ENCODE data around the gene LEPR. TPM values are rescaled to one million over a fixed set of nuclear protein-coding genes. Genes with fewer than 3 reads are reported as not detected.

Gene LEPR
- total RNA-seq, 1 donor from 2014 or later, result 9.7 TPM

DNA sequence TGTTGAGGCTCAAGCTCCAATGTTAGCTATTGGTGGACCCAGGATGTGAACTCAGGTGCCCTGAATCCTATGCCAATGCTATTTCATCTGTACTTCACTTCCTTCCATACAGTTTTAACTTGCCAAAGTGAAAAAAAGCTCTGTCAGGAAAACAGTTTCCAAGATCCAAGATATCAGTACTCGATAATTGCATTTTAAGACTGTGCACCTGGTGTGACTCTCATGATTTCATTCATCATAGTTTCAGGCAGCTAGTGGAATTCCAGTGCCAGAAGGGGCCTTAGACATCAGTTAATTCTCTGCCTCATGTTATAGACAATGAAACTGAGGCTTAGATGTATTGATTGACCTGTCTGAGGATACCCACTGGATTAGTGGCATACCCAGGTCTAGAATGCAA is 26.5 kb upstream of the LEPR start:
- Histone ChIP-seq H3K4me3 (no peak overlapping the region), H3K9me3 (no peaks in the 10 kb centered on the region), H3K27me3 (no peaks in the 10 kb centered on the region), H3K4me1 (no peaks in the 10 kb centered on the region), H3K36me3 (peaks cover 3 to 5% of the 10 kb centered on the region in 2 donors), H3K27ac (no peak overlapping the region)
- no peak for DNase-seq (ENCODE audit: low spot score in 2 of 2)
- intact Hi-C loops (cut with DNase I), result no loop called here
- TF ChIP-seq, protein P1, sequence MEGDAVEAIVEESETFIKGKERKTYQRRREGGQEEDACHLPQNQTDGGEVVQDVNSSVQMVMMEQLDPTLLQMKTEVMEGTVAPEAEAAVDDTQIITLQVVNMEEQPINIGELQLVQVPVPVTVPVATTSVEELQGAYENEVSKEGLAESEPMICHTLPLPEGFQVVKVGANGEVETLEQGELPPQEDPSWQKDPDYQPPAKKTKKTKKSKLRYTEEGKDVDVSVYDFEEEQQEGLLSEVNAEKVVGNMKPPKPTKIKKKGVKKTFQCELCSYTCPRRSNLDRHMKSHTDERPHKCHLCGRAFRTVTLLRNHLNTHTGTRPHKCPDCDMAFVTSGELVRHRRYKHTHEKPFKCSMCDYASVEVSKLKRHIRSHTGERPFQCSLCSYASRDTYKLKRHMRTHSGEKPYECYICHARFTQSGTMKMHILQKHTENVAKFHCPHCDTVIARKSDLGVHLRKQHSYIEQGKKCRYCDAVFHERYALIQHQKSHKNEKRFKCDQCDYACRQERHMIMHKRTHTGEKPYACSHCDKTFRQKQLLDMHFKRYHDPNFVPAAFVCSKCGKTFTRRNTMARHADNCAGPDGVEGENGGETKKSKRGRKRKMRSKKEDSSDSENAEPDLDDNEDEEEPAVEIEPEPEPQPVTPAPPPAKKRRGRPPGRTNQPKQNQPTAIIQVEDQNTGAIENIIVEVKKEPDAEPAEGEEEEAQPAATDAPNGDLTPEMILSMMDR (IDR thresholded peaks at IDR 0.05), result no peak

DNA sequence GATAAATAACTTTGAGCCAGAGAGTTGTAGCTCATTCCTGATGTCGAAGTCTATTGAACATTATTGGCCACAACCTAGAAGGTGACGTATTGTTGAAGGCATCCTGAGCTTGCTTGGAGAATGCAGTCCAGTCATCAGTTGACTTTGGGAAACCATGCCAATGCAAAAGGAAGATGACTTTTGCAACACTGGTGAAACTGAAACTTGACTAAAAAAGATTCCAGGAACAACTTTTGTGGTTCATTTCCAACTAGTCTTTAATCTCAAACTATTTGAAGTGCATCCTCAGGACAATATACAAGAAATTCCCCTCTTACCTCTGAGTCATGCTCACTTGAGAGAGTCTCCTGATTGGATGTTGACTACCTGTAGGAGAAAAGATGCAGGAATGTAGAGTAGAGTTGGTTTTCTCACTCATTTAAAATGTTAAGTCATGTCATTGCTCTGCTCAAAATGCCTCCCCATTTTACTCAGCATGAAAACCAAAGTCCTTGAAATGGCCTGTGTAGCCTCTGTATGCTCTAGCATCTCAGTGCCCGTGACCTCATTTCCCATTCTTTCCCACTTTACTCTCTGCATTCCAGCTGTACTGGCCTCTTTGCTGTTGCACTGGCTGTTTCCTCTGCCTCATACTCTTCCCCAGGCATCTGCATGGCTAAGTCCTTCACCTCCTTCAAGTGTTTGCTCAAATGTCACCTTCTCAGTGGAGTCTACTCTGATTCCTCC is 24.4 kb upstream of the LEPR start:
- DNase-seq (ENCODE audit: low spot score in 2 of 2), result no peak
- intact Hi-C loops (cut with DNase I), result no loop called here
- Histone ChIP-seq H3K36me3 (peaks cover 0 to 5% of the 10 kb centered on the region in 2 donors), H3K27me3 (no peaks in the 10 kb centered on the region), H3K4me1 (no peaks in the 10 kb centered on the region), H3K4me3 (no peak overlapping the region), H3K27ac (no peak overlapping the region), H3K9me3 (no peaks in the 10 kb centered on the region)
- TF ChIP-seq, protein P1 (IDR thresholded peaks at IDR 0.05), result no peak

DNA sequence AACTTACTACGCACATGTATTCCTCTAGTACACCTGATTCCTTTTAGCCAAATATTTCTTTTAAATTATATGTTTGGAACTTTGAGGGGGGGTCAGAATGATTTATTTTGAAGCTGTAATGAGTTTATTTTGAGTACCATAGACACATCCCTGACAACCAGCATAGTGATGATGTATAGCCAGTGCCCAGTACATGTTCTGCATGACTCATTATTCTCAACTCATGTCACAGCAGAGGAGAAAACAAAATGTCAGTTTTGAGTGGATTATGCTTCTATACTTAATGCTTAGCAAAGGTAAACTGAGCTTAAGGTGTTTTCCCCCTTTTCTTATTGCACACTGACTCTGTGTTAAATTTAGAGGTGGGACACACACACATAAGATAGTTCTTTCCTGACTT is 22.4 kb upstream of the LEPR start:
- Histone ChIP-seq H3K36me3 (peaks cover 4 to 5% of the 10 kb centered on the region in 2 donors), H3K27me3 (no peaks in the 10 kb centered on the region), H3K4me3 (no peak overlapping the region), H3K27ac (no peak overlapping the region), H3K4me1 (no peaks in the 10 kb centered on the region), H3K9me3 (no peaks in the 10 kb centered on the region)
- intact Hi-C loops (cut with DNase I), result no loop called here
- no peak for DNase-seq (ENCODE audit: low spot score in 2 of 2)
- TF ChIP-seq, protein P1 (IDR thresholded peaks at IDR 0.05), result no peak

DNA sequence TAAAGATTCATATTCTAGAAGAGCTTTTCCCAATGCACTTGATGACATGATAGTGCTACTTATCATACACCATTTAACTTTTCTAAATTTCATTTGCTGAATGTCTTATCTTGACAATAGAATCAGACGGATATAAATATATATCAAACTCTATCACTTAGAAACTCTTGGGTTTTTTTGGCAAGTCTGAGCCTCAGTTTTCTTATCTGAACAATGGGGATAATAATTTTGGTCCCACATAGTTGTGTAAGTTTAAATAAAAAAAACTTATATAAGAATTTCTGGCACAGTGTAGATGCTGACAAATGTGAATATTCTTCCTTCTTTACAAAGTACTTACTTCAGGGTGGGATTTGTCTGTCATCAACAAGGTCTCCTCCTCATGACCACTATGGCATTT is 21.5 kb upstream of the LEPR start:
- Histone ChIP-seq H3K4me3 (no peak overlapping the region), H3K27me3 (no peaks in the 10 kb centered on the region), H3K9me3 (no peaks in the 10 kb centered on the region), H3K27ac (no peak overlapping the region), H3K4me1 (no peaks in the 10 kb centered on the region), H3K36me3 (peaks cover 4 to 5% of the 10 kb centered on the region in 2 donors)
- no peak for DNase-seq (ENCODE audit: low spot score in 2 of 2)
- TF ChIP-seq, protein P1 (IDR thresholded peaks at IDR 0.05), result no peak
- intact Hi-C loops (cut with DNase I), result no loop called here

DNA sequence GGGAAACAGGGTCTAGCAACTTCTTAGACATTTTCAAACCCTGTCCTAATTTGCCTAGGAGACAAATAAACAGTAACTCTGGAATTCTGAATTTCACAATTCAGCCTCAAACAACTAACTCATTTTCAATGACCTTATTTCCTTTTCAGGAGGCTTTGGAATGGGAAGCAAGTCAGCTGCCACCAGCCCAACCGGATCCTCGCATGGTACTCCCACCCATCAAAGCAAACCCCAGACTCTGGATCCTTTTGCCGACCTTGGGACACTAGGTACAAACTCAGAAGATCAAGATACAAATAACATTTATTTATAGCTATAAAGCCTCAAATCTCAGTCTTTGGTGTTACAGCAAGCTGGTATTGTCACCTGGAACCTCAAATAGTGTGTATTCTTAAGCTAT is 18.9 kb upstream of the LEPR start:
- no peaks in the 10 kb centered on the region for H3K9me3 ChIP-seq
- no peak overlapping the region for H3K27ac ChIP-seq
- no peaks in the 10 kb centered on the region for H3K27me3 ChIP-seq
- intact Hi-C loops (cut with DNase I), result no loop called here
- H3K4me3 ChIP-seq, result no peak overlapping the region
- H3K36me3 ChIP-seq, result peaks cover 0 to 4% of the 10 kb centered on the region in 2 donors
- no peaks in the 10 kb centered on the region for H3K4me1 ChIP-seq
- DNase-seq (ENCODE audit: low spot score in 2 of 2), result no peak
- TF ChIP-seq, protein P1 (IDR thresholded peaks at IDR 0.05), result no peak

Measured in ascending aorta (tissue), 2 donors.